Smooth muscle cell (in vitro differentiated cells): Measurements from ENCODE around the gene TMEM40. TPM values are rescaled to one million over a fixed set of nuclear protein-coding genes. Genes with fewer than 3 reads are reported as not detected.
A peak's percentile ranks its signal among the peaks of the same experiment; 100 is the strongest.

Source experiments
- DNase-seq: peaks from one replicate; lab custom pipeline; 2025; ENCODE audit not compliant: unreplicated experiment; lab: John Stamatoyannopoulos, UW
- H2AFZ ChIP-seq: fragments of 200-600 bp; sonication (generic); 2 replicates; pipeline ENCODE4 v1.6.0; 2016; ENCODE audit warnings: antibody characterized with exemption, low read depth, mild to moderate bottlenecking
- H3F3A ChIP-seq: fragments of 200-600 bp; sonication (generic); 2 replicates; pipeline ENCODE4 v1.6.0; 2017; ENCODE audit warnings: antibody characterized with exemption, low read depth
- H3K27ac ChIP-seq: fragments of 200-600 bp; sonication (generic); 2 replicates; pipeline ENCODE4 v1.5.1; 2016; ENCODE audit warnings: low read depth, mild to moderate bottlenecking
- H3K27me3 ChIP-seq: fragments of 200-600 bp; sonication (generic); 2 replicates; pipeline ENCODE4 v1.6.1; 2016; ENCODE audit warnings: low read depth, mild to moderate bottlenecking
- H3K36me3 ChIP-seq: fragments of 200-600 bp; sonication (generic); 2 replicates; pipeline ENCODE4 v1.5.1; 2016; ENCODE audit warnings: low read depth
- H3K4me1 ChIP-seq: fragments of 200-600 bp; sonication (generic); 2 replicates; pipeline ENCODE4 v1.5.1; 2016; ENCODE audit warnings: low read depth
- H3K4me2 ChIP-seq: fragments of 200-600 bp; sonication (generic); 2 replicates; pipeline ENCODE4 v1.6.0; 2016; ENCODE audit warnings: mild to moderate bottlenecking
- H3K4me3 ChIP-seq: fragments of 200-600 bp; sonication (generic); 2 replicates; pipeline ENCODE4 v1.5.1; 2016; ENCODE audit warnings: mild to moderate bottlenecking
- H3K79me2 ChIP-seq: fragments of 200-600 bp; sonication (generic); 2 replicates; pipeline ENCODE4 v1.6.0; 2016; ENCODE audit warnings: low read depth, mild to moderate bottlenecking
- H3K9ac ChIP-seq: fragments of 200-600 bp; sonication (generic); 2 replicates; pipeline ENCODE4 v1.6.0; 2016; ENCODE audit warnings: low read depth
- H3K9me3 ChIP-seq: fragments of 200-600 bp; sonication (generic); replicated peaks from 2 replicates; pipeline ENCODE4 v1.5.1; 2016; ENCODE audit warnings: low read depth
- H4K20me1 ChIP-seq: fragments of 200-600 bp; sonication (generic); 2 replicates; pipeline ENCODE4 v1.6.0; 2016; ENCODE audit warnings: low read depth
- CTCF ChIP-seq: fragments of 200-600 bp; sonication (generic); IDR thresholded peaks from 2 replicates; pipeline ENCODE4 v1.5.1; 2017; ENCODE audit warnings: borderline replicate concordance, mild to moderate bottlenecking, antibody characterized with exemption; ENCODE audit not compliant: insufficient read depth, poor library complexity, severe bottlenecking
- WGBS: methylation state at CpG from one replicate; pipeline ENCODE4 v1.1.7; 2016; ENCODE audit warnings: low lambda C conversion rate; 5-methylcytosine and 5-hydroxymethylcytosine counted together
- polyA plus RNA-seq: library from polyadenylated mRNA; unstranded; fragments of >200 nt; fragmentation: Nextera tagmentation; extraction: Ambion mirVana; gene quantifications from 2 replicates; pipeline ENCODE4 v1.2.1, GENCODE V29; 2016
- total RNA-seq: library from RNA; depleted of rRNA; stranded (reverse); fragments of >200 nt; gene quantifications from 2 replicates; pipeline ENCODE4 v1.2.3, GENCODE V29; 2014

Gene TMEM40
- total and polyA plus RNA-seq, 2 experiments from 2014 or later, result 6.7 to 6.8 TPM

- Histone ChIP-seq H3K79me2 (no peaks in the 10 kb centered on the region), H2AFZ (no peak overlapping the region), H3K27ac (no peak overlapping the region), H3K4me3 (no peak overlapping the region), H3F3A (no peaks in the 10 kb centered on the region), H3K9me3 (no peaks in the 10 kb centered on the region), H3K4me2 (no peak overlapping the region), H3K9ac (no peak overlapping the region), H4K20me1 (no peaks in the 10 kb centered on the region), H3K4me1 (no peaks in the 10 kb centered on the region), H3K36me3 (no peaks in the 10 kb centered on the region), H3K27me3 (no peaks in the 10 kb centered on the region)
- WGBS, result 91% methylated on average over 8 of the region's 8 CpGs
- DNase-seq, result no peak
- TF ChIP-seq CTCF, result no peak
Measured at GRCh38 chr3:12797892-12798558, 39.0 kb upstream of the TMEM40 start.

GRCh38 chr3:12797124-12797891 lies 38.2 kb upstream of the TMEM40 start:
- 45% methylated on average over 11 of the region's 17 CpGs for WGBS
- Histone ChIP-seq H3K9me3 (no peaks in the 10 kb centered on the region), H2AFZ (no peak overlapping the region), H4K20me1 (no peaks in the 10 kb centered on the region), H3K79me2 (no peaks in the 10 kb centered on the region), H3K4me2 (peak overlapping the region; percentile 97), H3K27ac (no peak overlapping the region), H3K36me3 (no peaks in the 10 kb centered on the region), H3K4me3 (peak overlapping the region; percentile 62), H3K27me3 (no peaks in the 10 kb centered on the region), H3K4me1 (no peaks in the 10 kb centered on the region), H3F3A (no peaks in the 10 kb centered on the region), H3K9ac (no peak overlapping the region)
- TF ChIP-seq CTCF, result no peak
- DNase-seq, result no peak

- Histone ChIP-seq H4K20me1 (no peaks in the 10 kb centered on the region), H3K79me2 (no peaks in the 10 kb centered on the region), H3K4me2 (peak within 1 kb of the TSS; percentile 97), H2AFZ (peak within 1 kb of the TSS; percentile 97), H3K36me3 (no peaks in the 10 kb centered on the region), H3K9me3 (no peaks in the 10 kb centered on the region), H3K9ac (no peak within 1 kb of the TSS), H3K4me1 (no peaks in the 10 kb centered on the region), H3K27ac (no peak within 1 kb of the TSS), H3F3A (no peaks in the 10 kb centered on the region), H3K27me3 (no peaks in the 10 kb centered on the region), H3K4me3 (peak within 1 kb of the TSS; percentile 62)
- 47% methylated on average over 10 of the region's 61 CpGs for WGBS
- no peak for TF ChIP-seq CTCF
- no peak for DNase-seq
Measured at GRCh38 chr3:12796171-12797123, 37.4 kb upstream of the TMEM40 start, which contains the start of gene CAND2. Gene CAND2 (plus strand): TSS chr3:12796680. CDS start chr3:12796721, 41 bp downstream.
